ENCODE measurements around the gene MTARC2.
A peak's percentile ranks its signal among the peaks of the same experiment; 100 is the strongest.

MTARC2 gene

GRCh38 chr1:220768126-220768601 lies 20.0 kb downstream of the MTARC2 start:
- no peak for DNase-seq (ENCODE audit: low read depth in 1 of 2, low spot score in 1 of 2)

GRCh38 chr1:220769205-220769604 lies 21.1 kb downstream of the MTARC2 start:
- no peak for DNase-seq (ENCODE audit: low read depth in 1 of 2, low spot score in 1 of 2)

- DNase-seq (ENCODE audit: low read depth in 1 of 2, low spot score in 1 of 2): no peak
These were observed 22.3 kb downstream of the MTARC2 start for GRCh38 chr1:220770245-220770913.

- DNase-seq (ENCODE audit: low read depth in 1 of 2, low spot score in 1 of 2): no peak
These were observed 24.7 kb downstream of the MTARC2 start for GRCh38 chr1:220772846-220773245.

GRCh38 chr1:220775240-220775853 lies 27.2 kb downstream of the MTARC2 start:
- DNase-seq (ENCODE audit: low read depth in 1 of 2, low spot score in 1 of 2): no peak

- no peak for DNase-seq (ENCODE audit: low read depth in 1 of 2, low spot score in 1 of 2)
These were observed 28.1 kb downstream of the MTARC2 start for GRCh38 chr1:220776254-220776653.

- DNase-seq (ENCODE audit: low read depth in 1 of 2, low spot score in 1 of 2): peak; percentile 25 to 46
These were observed 28.7 kb downstream of the MTARC2 start for GRCh38 chr1:220776720-220777326.

- DNase-seq (ENCODE audit: low read depth in 1 of 2, low spot score in 1 of 2): no peak
These were observed 35.3 kb downstream of the MTARC2 start for GRCh38 chr1:220783453-220783852.

- DNase-seq (ENCODE audit: low read depth in 1 of 2, low spot score in 1 of 2): no peak
These were observed 36.6 kb downstream of the MTARC2 start for GRCh38 chr1:220784751-220785150.

GRCh38 chr1:220785166-220786056 lies 37.3 kb downstream of the MTARC2 start:
- DNase-seq (ENCODE audit: low read depth in 1 of 2, low spot score in 1 of 2): no peak

- no peak for DNase-seq (ENCODE audit: low read depth in 1 of 2, low spot score in 1 of 2)
These were observed 37.9 kb downstream of the MTARC2 start for GRCh38 chr1:220786057-220786336.

GRCh38 chr1:220786337-220787068 lies 38.4 kb downstream of the MTARC2 start, which contains the start of gene MTARC1:
TSS of gene MTARC1 (plus strand) at chr1:220786913. CDS start at chr1:220786945, 32 bp downstream.
- no peak for DNase-seq (ENCODE audit: low read depth in 1 of 2, low spot score in 1 of 2)

- no peak for DNase-seq (ENCODE audit: low read depth in 1 of 2, low spot score in 1 of 2)
These were observed 39.0 kb downstream of the MTARC2 start for GRCh38 chr1:220787069-220787619.

GRCh38 chr1:220788900-220789299 lies 40.8 kb downstream of the MTARC2 start:
- no peak for DNase-seq (ENCODE audit: low read depth in 1 of 2, low spot score in 1 of 2)

GRCh38 chr1:220789532-220790147 lies 41.5 kb downstream of the MTARC2 start:
- no peak for DNase-seq (ENCODE audit: low read depth in 1 of 2, low spot score in 1 of 2)

GRCh38 chr1:220791285-220791684 lies 43.2 kb downstream of the MTARC2 start:
- DNase-seq (ENCODE audit: low read depth in 1 of 2, low spot score in 1 of 2): no peak

GRCh38 chr1:220791956-220792355 lies 43.8 kb downstream of the MTARC2 start:
- no peak for DNase-seq (ENCODE audit: low read depth in 1 of 2, low spot score in 1 of 2)

GRCh38 chr1:220796530-220796929 lies 48.4 kb downstream of the MTARC2 start:
- no peak for DNase-seq (ENCODE audit: low read depth in 1 of 2, low spot score in 1 of 2)

- no peak for DNase-seq (ENCODE audit: low read depth in 1 of 2, low spot score in 1 of 2)
These were observed 48.9 kb downstream of the MTARC2 start for GRCh38 chr1:220797044-220797443.

- DNase-seq (ENCODE audit: low read depth in 1 of 2, low spot score in 1 of 2): no peak
These were observed 49.4 kb downstream of the MTARC2 start for GRCh38 chr1:220797553-220797952.

All from activated T-helper 1 cell treated with anti-CD3 and anti-CD28 coated beads, Interleukin-2, amount 50 U/mL, for 16 hours (primary cell).